ENCODE measurements around the gene NEDD4L. TPM values are rescaled to one million over a fixed set of nuclear protein-coding genes. Genes with fewer than 3 reads are reported as not detected.

Gene NEDD4L
- polyA plus RNA-seq, 1 donor, result 93.0 TPM

DNA sequence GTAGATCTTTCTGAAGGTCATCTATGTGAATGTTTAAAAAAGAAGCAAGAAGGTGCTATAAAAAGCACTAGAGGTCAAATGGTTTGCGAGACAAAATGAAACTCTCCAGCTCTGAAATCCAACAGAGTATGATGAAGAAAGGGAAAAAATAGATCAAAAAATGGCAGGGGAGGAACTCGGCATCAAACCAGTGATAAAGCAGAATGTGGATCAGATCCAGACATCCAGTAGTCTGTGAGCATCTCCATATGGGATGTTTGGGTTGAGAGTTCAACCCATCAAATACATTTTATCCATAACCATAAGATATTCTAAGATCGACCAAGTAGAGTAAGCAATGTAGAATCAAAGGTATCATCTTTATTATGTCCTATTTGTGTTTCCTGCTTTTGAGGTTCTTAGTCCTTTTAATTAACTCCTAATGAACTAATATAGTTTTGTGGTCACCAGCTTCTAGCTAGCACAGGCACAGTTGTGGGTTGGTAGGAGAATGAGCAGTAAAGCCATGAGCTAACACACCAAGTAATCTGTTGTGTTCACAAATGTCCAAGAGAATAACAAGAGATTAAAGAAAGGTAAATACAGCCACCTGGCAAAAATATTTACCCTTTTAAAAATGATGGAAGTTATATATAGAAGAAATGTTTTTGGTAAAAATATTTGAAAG is 160.9 kb downstream of the NEDD4L start:
- H3K27me3 ChIP-seq (ENCODE audit: control insufficient read depth, insufficient read depth, low read length), result no peaks in the 10 kb centered on the region
- DNase-seq, result no peak
- peaks cover 24% of the 10 kb centered on the region for H3K4me1 ChIP-seq (ENCODE audit: control insufficient read depth, insufficient read depth, low read length)
- no peak overlapping the region for H3K4me3 ChIP-seq (ENCODE audit: low read length)
- H3K27ac ChIP-seq (ENCODE audit: low read length), result no peak overlapping the region
- H3K9me3 ChIP-seq (ENCODE audit: control insufficient read depth, low read depth, low read length), result no peaks in the 10 kb centered on the region
- H3K36me3 ChIP-seq (ENCODE audit: control insufficient read depth, insufficient read depth, low read length), result no peaks in the 10 kb centered on the region
- 80% methylated on average over 1 of the region's 3 CpGs for WGBS (ENCODE audit: insufficient coverage, low lambda C conversion rate)

DNA sequence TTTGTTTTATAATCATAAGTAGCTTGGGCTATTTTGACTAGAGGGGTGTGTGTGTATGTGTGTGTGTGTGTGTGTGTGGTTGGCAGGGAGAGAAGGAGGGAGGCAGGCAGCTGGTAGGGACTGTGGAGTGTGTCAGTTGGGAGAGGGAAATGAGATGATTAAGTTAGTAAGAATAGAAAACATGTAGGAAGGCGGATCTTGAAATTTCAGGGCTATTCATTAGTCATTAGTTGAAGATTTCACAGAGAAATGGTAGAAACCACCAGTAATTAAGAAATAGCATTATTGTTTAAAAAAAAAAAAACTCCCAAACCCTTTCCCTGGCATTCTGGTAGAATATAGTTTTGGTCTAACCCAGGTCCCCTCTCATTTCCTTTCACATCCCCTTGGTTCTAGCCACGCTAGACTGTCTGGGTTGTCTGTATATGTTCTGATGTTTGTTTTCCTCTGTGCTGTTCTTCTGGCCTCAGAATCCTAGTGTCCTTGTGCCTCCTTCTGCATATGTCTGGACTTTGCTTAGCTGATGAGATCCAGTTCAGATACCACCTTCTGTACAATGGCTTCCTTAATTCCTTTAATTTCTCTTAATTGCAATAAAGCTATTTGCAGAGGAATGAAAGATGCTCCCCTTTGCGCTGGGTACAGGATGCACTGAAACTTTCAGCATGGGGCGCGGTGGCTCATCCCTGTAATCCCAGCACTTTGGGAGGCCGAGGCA is 161.6 kb downstream of the NEDD4L start:
- Histone ChIP-seq H3K27ac (ENCODE audit: low read length) (no peak overlapping the region), H3K4me1 (ENCODE audit: control insufficient read depth, insufficient read depth, low read length) (peaks cover 24% of the 10 kb centered on the region), H3K36me3 (ENCODE audit: control insufficient read depth, insufficient read depth, low read length) (no peaks in the 10 kb centered on the region), H3K27me3 (ENCODE audit: control insufficient read depth, insufficient read depth, low read length) (no peaks in the 10 kb centered on the region), H3K4me3 (ENCODE audit: low read length) (no peak overlapping the region), H3K9me3 (ENCODE audit: control insufficient read depth, low read depth, low read length) (no peaks in the 10 kb centered on the region)
- 89% methylated on average over 1 of the region's 6 CpGs for WGBS (ENCODE audit: insufficient coverage, low lambda C conversion rate)
- no peak for DNase-seq

DNA sequence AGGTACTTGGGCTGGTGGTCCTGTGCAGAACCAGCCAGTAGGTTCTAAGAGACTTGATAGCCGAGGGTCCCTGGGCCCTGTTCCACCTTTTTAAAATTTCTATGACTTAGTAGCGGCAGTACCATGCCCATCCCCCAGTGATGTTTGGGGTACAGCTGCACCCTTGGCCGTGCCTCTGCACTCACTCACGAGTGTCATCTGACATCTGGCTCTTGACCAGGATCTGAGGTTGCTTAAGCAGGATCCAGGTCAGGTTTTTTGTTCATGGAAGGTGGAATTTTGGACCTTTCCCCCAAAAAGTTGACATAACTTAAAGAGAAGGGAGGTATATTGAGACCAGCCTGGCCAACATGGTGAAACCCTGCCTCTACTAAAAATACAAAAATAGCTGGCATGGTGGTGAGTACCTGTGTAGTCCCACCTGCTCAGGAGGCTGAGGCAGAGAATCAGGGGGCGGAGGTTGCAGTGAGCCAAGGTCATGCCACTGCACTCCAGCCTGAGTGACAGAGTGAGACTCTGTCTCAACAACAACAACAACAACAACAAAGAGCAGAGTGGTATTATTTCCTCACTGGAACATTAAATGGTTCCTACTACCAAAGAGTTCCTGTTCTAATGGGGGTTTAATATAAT is 163.6 kb downstream of the NEDD4L start:
- no CpG with 5 or more reads among the region's 5 CpGs for WGBS (ENCODE audit: insufficient coverage, low lambda C conversion rate)
- DNase-seq, result no peak
- Histone ChIP-seq H3K27me3 (ENCODE audit: control insufficient read depth, insufficient read depth, low read length) (no peaks in the 10 kb centered on the region), H3K4me1 (ENCODE audit: control insufficient read depth, insufficient read depth, low read length) (peaks cover 26% of the 10 kb centered on the region), H3K36me3 (ENCODE audit: control insufficient read depth, insufficient read depth, low read length) (no peaks in the 10 kb centered on the region), H3K9me3 (ENCODE audit: control insufficient read depth, low read depth, low read length) (no peaks in the 10 kb centered on the region), H3K4me3 (ENCODE audit: low read length) (no peak overlapping the region), H3K27ac (ENCODE audit: low read length) (no peak overlapping the region)

DNA sequence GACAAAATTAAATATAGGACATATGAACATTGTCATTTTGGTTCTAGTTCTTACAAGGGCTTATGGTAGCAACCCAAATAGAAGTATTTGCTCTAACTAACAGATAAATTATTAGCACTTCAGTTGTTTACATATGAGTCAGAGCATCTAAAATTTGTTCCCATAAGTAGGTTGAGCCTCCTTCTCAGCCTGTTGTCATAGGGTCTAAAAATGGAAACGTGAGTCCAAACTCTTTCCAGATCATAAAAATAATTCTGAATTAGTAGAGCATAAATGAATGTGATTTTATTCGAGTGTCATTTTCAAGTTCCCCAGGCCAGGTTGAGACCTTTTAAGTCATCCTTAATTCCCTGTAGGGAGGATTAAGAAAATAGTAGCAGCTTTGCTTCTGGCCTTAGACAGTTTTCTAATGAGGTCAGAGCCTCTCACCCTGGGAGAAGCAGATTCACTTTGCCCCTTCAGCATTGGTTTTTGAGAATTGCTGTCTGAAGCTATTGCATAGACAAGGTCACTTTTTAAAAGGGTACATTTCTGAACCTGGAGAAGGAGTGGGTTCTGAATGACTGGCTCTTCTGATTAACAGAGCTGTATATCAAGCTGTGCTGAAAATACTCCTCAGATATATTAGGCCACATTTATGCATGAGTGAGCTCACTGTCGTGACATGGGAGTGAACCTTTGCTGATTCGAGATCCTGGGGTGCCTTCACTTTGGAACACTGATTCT is 164.3 kb downstream of the NEDD4L start:
- H3K4me1 ChIP-seq (ENCODE audit: control insufficient read depth, insufficient read depth, low read length), result peaks cover 21% of the 10 kb centered on the region
- no peaks in the 10 kb centered on the region for H3K36me3 ChIP-seq (ENCODE audit: control insufficient read depth, insufficient read depth, low read length)
- H3K4me3 ChIP-seq (ENCODE audit: low read length), result no peak overlapping the region
- H3K9me3 ChIP-seq (ENCODE audit: control insufficient read depth, low read depth, low read length), result no peaks in the 10 kb centered on the region
- H3K27ac ChIP-seq (ENCODE audit: low read length), result no peak overlapping the region
- H3K27me3 ChIP-seq (ENCODE audit: control insufficient read depth, insufficient read depth, low read length), result no peaks in the 10 kb centered on the region
- DNase-seq, result no peak
- no CpG with 5 or more reads among the region's 4 CpGs for WGBS (ENCODE audit: insufficient coverage, low lambda C conversion rate)

DNA sequence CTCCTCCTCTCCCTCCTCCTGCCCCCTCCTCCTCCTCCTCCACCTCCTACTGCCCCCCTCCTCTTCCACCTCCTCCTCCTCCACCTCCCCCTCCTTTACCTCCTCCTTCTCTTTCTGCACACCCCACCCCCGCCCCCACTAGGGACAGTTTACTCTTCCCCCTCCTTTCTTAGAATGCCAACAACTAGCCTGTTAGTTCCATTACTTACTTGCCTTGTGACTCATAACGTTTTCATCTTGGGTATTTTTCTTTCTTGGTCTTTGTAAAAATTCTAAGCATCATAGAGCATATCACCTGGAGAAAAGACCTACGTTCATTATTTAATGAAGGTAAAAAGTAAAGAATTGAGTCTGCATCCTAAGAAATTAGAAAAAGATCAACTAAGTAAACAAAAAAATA is 165.3 kb downstream of the NEDD4L start:
- DNase-seq, result no peak
- no peaks in the 10 kb centered on the region for H3K27me3 ChIP-seq (ENCODE audit: control insufficient read depth, insufficient read depth, low read length)
- no peaks in the 10 kb centered on the region for H3K36me3 ChIP-seq (ENCODE audit: control insufficient read depth, insufficient read depth, low read length)
- no peak overlapping the region for H3K27ac ChIP-seq (ENCODE audit: low read length)
- WGBS (ENCODE audit: insufficient coverage, low lambda C conversion rate), result 100% methylated on average over 2 of the region's 3 CpGs
- H3K4me3 ChIP-seq (ENCODE audit: low read length), result no peak overlapping the region
- H3K4me1 ChIP-seq (ENCODE audit: control insufficient read depth, insufficient read depth, low read length), result peaks cover 21% of the 10 kb centered on the region
- no peaks in the 10 kb centered on the region for H3K9me3 ChIP-seq (ENCODE audit: control insufficient read depth, low read depth, low read length)

DNA sequence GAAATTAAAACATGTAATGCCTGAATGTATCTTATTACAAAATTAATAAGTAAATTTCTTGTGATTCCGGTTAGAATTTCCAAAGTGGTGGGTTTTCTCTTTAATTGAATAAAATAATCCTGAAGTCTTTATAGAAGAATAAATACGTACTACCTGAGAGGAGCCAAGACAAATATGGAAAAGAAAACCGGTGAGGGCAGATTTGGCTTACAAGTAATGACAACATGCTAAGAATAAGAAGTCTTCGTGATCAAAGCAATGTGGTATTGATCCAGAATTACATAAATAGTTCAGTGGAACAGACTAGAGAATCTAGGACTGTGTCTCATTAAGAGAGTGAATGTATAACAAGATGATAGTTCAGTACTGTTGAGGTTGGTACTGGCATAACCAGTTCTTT is 167.5 kb downstream of the NEDD4L start:
- H3K4me3 ChIP-seq (ENCODE audit: low read length), result no peak overlapping the region
- 69% methylated on average over 4 of the region's 4 CpGs for WGBS (ENCODE audit: insufficient coverage, low lambda C conversion rate)
- peak overlapping the region; percentile 83 for H3K27ac ChIP-seq (ENCODE audit: low read length)

DNA sequence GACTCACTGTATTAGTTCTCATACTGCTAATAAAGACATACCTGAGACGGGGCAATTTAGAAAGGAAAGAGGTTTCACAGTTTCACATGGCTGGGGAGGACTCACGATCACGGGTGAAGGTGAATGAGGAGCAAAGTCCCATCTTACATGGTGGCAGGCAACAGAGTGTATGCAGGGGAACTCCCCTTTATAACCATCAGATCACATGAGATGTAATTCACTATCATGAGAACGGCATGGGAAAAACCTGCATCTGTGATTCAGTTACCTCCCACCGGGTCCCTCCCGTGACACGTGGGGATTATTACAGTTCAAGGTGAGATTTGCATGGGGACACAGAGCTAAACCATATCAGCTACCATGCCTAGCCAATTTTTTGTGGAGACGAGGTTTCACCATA is 168.2 kb downstream of the NEDD4L start:
- H3K4me1 ChIP-seq (ENCODE audit: control insufficient read depth, insufficient read depth, low read length), result peaks cover 35% of the 10 kb centered on the region
- H3K27ac ChIP-seq (ENCODE audit: low read length), result peak overlapping the region; percentile 83
- H3K9me3 ChIP-seq (ENCODE audit: control insufficient read depth, low read depth, low read length), result no peaks in the 10 kb centered on the region
- no peaks in the 10 kb centered on the region for H3K27me3 ChIP-seq (ENCODE audit: control insufficient read depth, insufficient read depth, low read length)
- peak; percentile 88 to 94 for DNase-seq
- WGBS (ENCODE audit: insufficient coverage, low lambda C conversion rate), result no CpG with 5 or more reads among the region's 8 CpGs
- H3K4me3 ChIP-seq (ENCODE audit: low read length), result no peak overlapping the region
- no peaks in the 10 kb centered on the region for H3K36me3 ChIP-seq (ENCODE audit: control insufficient read depth, insufficient read depth, low read length)

More for the DNA sequence above, 167.5 kb downstream of the NEDD4L start:
- Histone ChIP-seq H3K36me3 (ENCODE audit: control insufficient read depth, insufficient read depth, low read length) (no peaks in the 10 kb centered on the region), H3K27me3 (ENCODE audit: control insufficient read depth, insufficient read depth, low read length) (no peaks in the 10 kb centered on the region), H3K4me1 (ENCODE audit: control insufficient read depth, insufficient read depth, low read length) (peaks cover 35% of the 10 kb centered on the region), H3K9me3 (ENCODE audit: control insufficient read depth, low read depth, low read length) (no peaks in the 10 kb centered on the region)
- DNase-seq, result peak in 1 of 2 donors; percentile 48

DNA sequence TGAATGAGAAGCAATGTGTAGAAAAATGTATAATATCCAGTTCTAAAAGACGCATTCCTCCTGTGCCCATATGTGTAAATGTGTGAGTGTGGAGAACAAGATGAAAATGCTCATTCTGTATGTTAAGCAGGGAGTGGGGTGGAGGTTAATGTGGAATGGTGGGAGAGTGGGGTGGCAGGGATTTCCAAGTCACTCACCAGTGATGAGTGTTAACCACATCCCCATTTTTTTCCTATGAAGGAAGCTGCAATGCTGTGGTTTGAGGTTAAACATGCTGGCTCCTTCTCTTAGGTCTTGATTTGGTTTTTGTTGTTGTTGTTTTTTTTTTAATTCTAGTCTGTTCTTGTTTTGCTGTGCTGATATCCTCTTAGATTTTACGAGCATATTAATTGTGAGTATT is 169.4 kb downstream of the NEDD4L start:
- 93% methylated on average over 2 of the region's 2 CpGs for WGBS (ENCODE audit: insufficient coverage, low lambda C conversion rate)
- Histone ChIP-seq H3K4me3 (ENCODE audit: low read length) (no peak overlapping the region), H3K36me3 (ENCODE audit: control insufficient read depth, insufficient read depth, low read length) (no peaks in the 10 kb centered on the region), H3K27me3 (ENCODE audit: control insufficient read depth, insufficient read depth, low read length) (no peaks in the 10 kb centered on the region), H3K4me1 (ENCODE audit: control insufficient read depth, insufficient read depth, low read length) (peaks cover 30% of the 10 kb centered on the region), H3K27ac (ENCODE audit: low read length) (peak overlapping the region; percentile 83), H3K9me3 (ENCODE audit: control insufficient read depth, low read depth, low read length) (no peaks in the 10 kb centered on the region)
- DNase-seq, result no peak

DNA sequence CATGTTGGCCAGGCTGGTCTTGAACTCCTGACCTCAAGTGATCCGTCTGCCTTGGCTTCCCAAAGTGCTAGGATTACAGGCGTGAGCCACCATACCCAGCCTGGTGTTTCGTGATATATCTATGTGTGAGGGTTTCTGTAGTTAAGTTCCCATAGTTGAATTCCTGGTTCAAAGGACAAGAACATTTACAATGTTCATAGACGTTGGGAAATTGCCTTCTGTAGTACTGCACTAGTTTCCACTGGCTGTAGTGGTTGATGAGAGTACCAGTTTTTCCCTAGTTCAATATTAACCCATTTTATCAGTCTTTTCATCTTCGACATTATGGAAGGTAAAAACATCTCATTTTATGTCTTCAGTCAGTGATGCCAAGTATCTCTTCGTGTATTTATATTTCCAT is 171.0 kb downstream of the NEDD4L start:
- Histone ChIP-seq H3K4me3 (ENCODE audit: low read length) (no peak overlapping the region), H3K27ac (ENCODE audit: low read length) (peak overlapping the region; percentile 83), H3K27me3 (ENCODE audit: control insufficient read depth, insufficient read depth, low read length) (no peaks in the 10 kb centered on the region), H3K4me1 (ENCODE audit: control insufficient read depth, insufficient read depth, low read length) (peaks cover 30% of the 10 kb centered on the region), H3K9me3 (ENCODE audit: control insufficient read depth, low read depth, low read length) (no peaks in the 10 kb centered on the region), H3K36me3 (ENCODE audit: control insufficient read depth, insufficient read depth, low read length) (no peaks in the 10 kb centered on the region)
- DNase-seq, result peak; percentile 73 to 86
- 50% methylated on average over 2 of the region's 6 CpGs for WGBS (ENCODE audit: insufficient coverage, low lambda C conversion rate)

DNA sequence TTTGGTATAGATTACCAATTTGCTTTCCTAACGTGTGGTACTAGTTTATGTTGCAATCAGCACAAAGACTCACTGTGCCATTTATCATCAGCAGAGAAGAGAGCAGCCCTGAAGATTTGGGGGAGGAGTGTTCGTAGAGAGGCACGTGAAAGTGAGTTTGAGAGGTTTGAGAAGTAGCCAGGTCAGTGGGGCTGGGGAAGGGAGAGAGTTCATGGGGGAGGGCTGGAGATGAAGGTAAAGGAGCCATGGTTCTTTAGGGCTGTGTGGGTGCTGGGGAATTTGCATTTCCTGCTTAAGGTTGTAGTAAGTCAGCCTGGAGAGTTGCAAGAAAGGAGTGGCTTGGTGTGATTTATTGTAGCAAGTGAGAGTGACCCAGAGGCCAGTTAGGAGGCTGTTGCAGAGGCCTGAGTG is 172.1 kb downstream of the NEDD4L start:
- Histone ChIP-seq H3K27ac (ENCODE audit: low read length) (peak overlapping the region; percentile 83), H3K9me3 (ENCODE audit: control insufficient read depth, low read depth, low read length) (no peaks in the 10 kb centered on the region), H3K27me3 (ENCODE audit: control insufficient read depth, insufficient read depth, low read length) (no peaks in the 10 kb centered on the region), H3K36me3 (ENCODE audit: control insufficient read depth, insufficient read depth, low read length) (no peaks in the 10 kb centered on the region), H3K4me1 (ENCODE audit: control insufficient read depth, insufficient read depth, low read length) (peaks cover 30% of the 10 kb centered on the region), H3K4me3 (ENCODE audit: low read length) (no peak overlapping the region)
- no CpG with 5 or more reads among the region's 3 CpGs for WGBS (ENCODE audit: insufficient coverage, low lambda C conversion rate)
- DNase-seq, result peak in 1 of 2 donors; percentile 80
